Erythroblast (primary cell): ENCODE measurements around the gene KLF16.

Experiments
- GATA1 ChIP-seq: IDR thresholded peaks from 2 replicates; pipeline ENCODE4 v1.6.1; 2011; ENCODE audit warnings: low read depth, mild to moderate bottlenecking, control low read depth, low read length, moderate library complexity
- POLR2A ChIP-seq: IDR thresholded peaks from 2 replicates; pipeline ENCODE4 v1.6.1; 2011; ENCODE audit warnings: mild to moderate bottlenecking, low read length

GRCh38 chr19:1854542-1855039 lies 8.8 kb downstream of the KLF16 start:
- TF ChIP-seq GATA1 (no peak), POLR2A (no peak)
